Smooth muscle cell (in vitro differentiated cells): ENCODE data around the gene RANBP3L. TPM values are rescaled to one million over a fixed set of nuclear protein-coding genes. Genes with fewer than 3 reads are reported as not detected.
A peak's percentile ranks its signal among the peaks of the same experiment; 100 is the strongest.

ENCODE experiments used
- DNase-seq: peaks from one replicate; lab custom pipeline; 2025; ENCODE audit not compliant: unreplicated experiment; lab: John Stamatoyannopoulos, UW
- H2AFZ ChIP-seq: fragments of 200-600 bp; sonication (generic); 2 replicates; pipeline ENCODE4 v1.6.0; 2016; ENCODE audit warnings: antibody characterized with exemption, low read depth, mild to moderate bottlenecking
- H3F3A ChIP-seq: fragments of 200-600 bp; sonication (generic); 2 replicates; pipeline ENCODE4 v1.6.0; 2017; ENCODE audit warnings: antibody characterized with exemption, low read depth
- H3K27ac ChIP-seq: fragments of 200-600 bp; sonication (generic); 2 replicates; pipeline ENCODE4 v1.5.1; 2016; ENCODE audit warnings: low read depth, mild to moderate bottlenecking
- H3K27me3 ChIP-seq: fragments of 200-600 bp; sonication (generic); 2 replicates; pipeline ENCODE4 v1.6.1; 2016; ENCODE audit warnings: low read depth, mild to moderate bottlenecking
- H3K36me3 ChIP-seq: fragments of 200-600 bp; sonication (generic); 2 replicates; pipeline ENCODE4 v1.5.1; 2016; ENCODE audit warnings: low read depth
- H3K4me1 ChIP-seq: fragments of 200-600 bp; sonication (generic); 2 replicates; pipeline ENCODE4 v1.5.1; 2016; ENCODE audit warnings: low read depth
- H3K4me2 ChIP-seq: fragments of 200-600 bp; sonication (generic); 2 replicates; pipeline ENCODE4 v1.6.0; 2016; ENCODE audit warnings: mild to moderate bottlenecking
- H3K4me3 ChIP-seq: fragments of 200-600 bp; sonication (generic); 2 replicates; pipeline ENCODE4 v1.5.1; 2016; ENCODE audit warnings: mild to moderate bottlenecking
- H3K79me2 ChIP-seq: fragments of 200-600 bp; sonication (generic); 2 replicates; pipeline ENCODE4 v1.6.0; 2016; ENCODE audit warnings: low read depth, mild to moderate bottlenecking
- H3K9ac ChIP-seq: fragments of 200-600 bp; sonication (generic); 2 replicates; pipeline ENCODE4 v1.6.0; 2016; ENCODE audit warnings: low read depth
- H3K9me3 ChIP-seq: fragments of 200-600 bp; sonication (generic); replicated peaks from 2 replicates; pipeline ENCODE4 v1.5.1; 2016; ENCODE audit warnings: low read depth
- H4K20me1 ChIP-seq: fragments of 200-600 bp; sonication (generic); 2 replicates; pipeline ENCODE4 v1.6.0; 2016; ENCODE audit warnings: low read depth
- CTCF ChIP-seq: fragments of 200-600 bp; sonication (generic); IDR thresholded peaks from 2 replicates; pipeline ENCODE4 v1.5.1; 2017; ENCODE audit warnings: borderline replicate concordance, mild to moderate bottlenecking, antibody characterized with exemption; ENCODE audit not compliant: insufficient read depth, poor library complexity, severe bottlenecking
- WGBS: methylation state at CpG from one replicate; pipeline ENCODE4 v1.1.7; 2016; ENCODE audit warnings: low lambda C conversion rate; 5-methylcytosine and 5-hydroxymethylcytosine counted together
- polyA plus RNA-seq: library from polyadenylated mRNA; unstranded; fragments of >200 nt; fragmentation: Nextera tagmentation; extraction: Ambion mirVana; gene quantifications from 2 replicates; pipeline ENCODE4 v1.2.1, GENCODE V29; 2016
- total RNA-seq: library from RNA; depleted of rRNA; stranded (reverse); fragments of >200 nt; gene quantifications from 2 replicates; pipeline ENCODE4 v1.2.3, GENCODE V29; 2014

RANBP3L gene
- total and polyA plus RNA-seq, 2 experiments from 2014 or later: 0.38 to 0.40 TPM

- DNase-seq: no peak
- Histone ChIP-seq H3K4me3 (no peak overlapping the region), H3K27ac (no peak overlapping the region), H2AFZ (no peak overlapping the region), H3K4me2 (no peak overlapping the region), H3K9me3 (no peaks in the 10 kb centered on the region), H3F3A (peaks cover 9% of the 10 kb centered on the region), H3K9ac (no peak overlapping the region), H4K20me1 (no peaks in the 10 kb centered on the region), H3K4me1 (no peaks in the 10 kb centered on the region), H3K36me3 (no peaks in the 10 kb centered on the region), H3K27me3 (no peaks in the 10 kb centered on the region), H3K79me2 (no peaks in the 10 kb centered on the region)
- no peak for TF ChIP-seq CTCF
- WGBS: 90% methylated on average over 5 of the region's 5 CpGs
Observed at GRCh38 chr5:36277521-36278176, 24.1 kb downstream of the RANBP3L start.

GRCh38 chr5:36276864-36277263, 24.8 kb downstream of the RANBP3L start:
- Histone ChIP-seq H2AFZ (no peak overlapping the region), H3K79me2 (no peaks in the 10 kb centered on the region), H3K27ac (no peak overlapping the region), H3K4me3 (no peak overlapping the region), H3K27me3 (no peaks in the 10 kb centered on the region), H3K4me1 (no peaks in the 10 kb centered on the region), H3K4me2 (no peak overlapping the region), H3K36me3 (no peaks in the 10 kb centered on the region), H3K9ac (no peak overlapping the region), H4K20me1 (no peaks in the 10 kb centered on the region), H3K9me3 (no peaks in the 10 kb centered on the region), H3F3A (peaks cover 9% of the 10 kb centered on the region)
- no peak for DNase-seq
- TF ChIP-seq CTCF: no peak

GRCh38 chr5:36273809-36274526, 27.7 kb downstream of the RANBP3L start:
- Histone ChIP-seq H3K9ac (no peak overlapping the region), H3K27me3 (no peaks in the 10 kb centered on the region), H3F3A (peaks cover 9% of the 10 kb centered on the region), H4K20me1 (no peaks in the 10 kb centered on the region), H3K36me3 (no peaks in the 10 kb centered on the region), H3K4me3 (no peak overlapping the region), H3K9me3 (no peaks in the 10 kb centered on the region), H3K79me2 (no peaks in the 10 kb centered on the region), H3K4me1 (no peaks in the 10 kb centered on the region), H2AFZ (peak overlapping the region; percentile 33), H3K4me2 (no peak overlapping the region), H3K27ac (no peak overlapping the region)
- DNase-seq: no peak
- 89% methylated on average over 6 of the region's 6 CpGs for WGBS
- no peak for TF ChIP-seq CTCF
